ENCODE results near the gene PSMA4.
"Not testable (repeated sequence)": the region's sequence is repeated elsewhere in the genome, so short reads cannot be mapped to it uniquely, and the experiment has no call there.

The PSMA4 gene

GRCh38 chr15:78540141-78540870 is at the start of gene PSMA4:
Gene PSMA4 (plus strand): TSS chr15:78540444. CDS start chr15:78541928, 1,484 bp downstream.
- peak; percentile 91 to 92 for ATAC-seq (replicated peaks)
- Mint-ChIP-seq H3K27ac (peak within 1 kb of the TSS; percentile 100), H3K4me1 (peaks cover 13 to 29% of the 10 kb centered on the region in 2 donors), H3K27me3 (no peaks in the 10 kb centered on the region), H3K9me3 (no peaks in the 10 kb centered on the region), H3K4me3 (peak within 1 kb of the TSS; percentile 91 to 98), H3K36me3 (peaks cover 6 to 19% of the 10 kb centered on the region in 2 donors)
- peak; percentile 90 for DNase-seq

- H3K36me3 Mint-ChIP-seq, result peaks cover 46 to 58% of the 10 kb centered on the region in 2 donors
- H3K27ac Mint-ChIP-seq, result no peak overlapping the region
- DNase-seq (no peak), ATAC-seq (replicated peaks) (no peak)
- no peaks in the 10 kb centered on the region for H3K9me3 Mint-ChIP-seq
- H3K27me3 Mint-ChIP-seq, result no peaks in the 10 kb centered on the region
- no peaks in the 10 kb centered on the region for H3K4me1 Mint-ChIP-seq
- no peak overlapping the region for H3K4me3 Mint-ChIP-seq
Measured at GRCh38 chr15:78492872-78493271, 47.4 kb upstream of the PSMA4 start.

GRCh38 chr15:78501857-78502256 is 38.4 kb upstream of the PSMA4 start:
- H3K4me1 Mint-ChIP-seq, result peaks cover under 1 to 19% of the 10 kb centered on the region in 2 donors
- H3K27ac Mint-ChIP-seq, result peak overlapping the region; percentile 32
- DNase-seq, result no peak
- H3K36me3 Mint-ChIP-seq, result peaks cover 30 to 36% of the 10 kb centered on the region in 2 donors
- H3K9me3 Mint-ChIP-seq, result peaks cover 7 to 8% of the 10 kb centered on the region in 2 donors
- no peak overlapping the region for H3K4me3 Mint-ChIP-seq
- no peaks in the 10 kb centered on the region for H3K27me3 Mint-ChIP-seq
- no peak for ATAC-seq (replicated peaks)

DNA sequence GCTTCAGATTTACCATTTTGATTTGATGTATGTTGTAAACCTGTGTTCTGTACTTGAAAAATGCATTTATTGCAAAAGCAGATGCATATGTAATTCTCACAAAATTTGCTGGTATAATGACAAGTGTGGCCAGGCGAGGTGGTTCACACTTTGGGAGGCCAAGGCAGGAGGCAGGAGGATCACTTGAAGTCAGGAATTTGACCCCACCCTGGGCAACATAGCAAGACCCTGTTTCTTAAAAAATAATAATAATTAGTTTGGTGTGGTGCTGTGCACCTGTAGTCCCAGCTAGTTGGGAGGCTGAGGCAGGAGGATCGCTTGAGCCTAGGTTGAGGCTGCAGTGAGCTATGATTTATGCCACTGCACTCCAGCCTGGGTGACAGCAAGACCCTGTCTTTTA is 37.6 kb upstream of the PSMA4 start:
- Mint-ChIP-seq H3K4me3 (no peak overlapping the region), H3K4me1 (peaks cover 6 to 27% of the 10 kb centered on the region in 2 donors), H3K27me3 (peaks cover 0 to 5% of the 10 kb centered on the region in 2 donors), H3K9me3 (peaks cover 7 to 8% of the 10 kb centered on the region in 2 donors), H3K27ac (no peak overlapping the region), H3K36me3 (peaks cover 25 to 32% of the 10 kb centered on the region in 2 donors)
- DNase-seq, result no peak
- no peak for ATAC-seq (replicated peaks)

GRCh38 chr15:78506971-78507830 is 33.0 kb upstream of the PSMA4 start, which contains the start of gene HYKK:
Gene HYKK (plus strand): TSS chr15:78507577. CDS start chr15:78513089, 5,512 bp downstream.
- ATAC-seq (replicated peaks), result peak; percentile 87 to 90
- Mint-ChIP-seq H3K9me3 (no peaks in the 10 kb centered on the region), H3K4me1 (peaks cover 11 to 21% of the 10 kb centered on the region in 2 donors), H3K27ac (peak within 1 kb of the TSS; percentile 25), H3K4me3 (peak within 1 kb of the TSS; percentile 94), H3K36me3 (peaks cover 2 to 3% of the 10 kb centered on the region in 2 donors), H3K27me3 (peaks cover 5 to 17% of the 10 kb centered on the region in 2 donors)
- DNase-seq, result peak; percentile 56

DNA sequence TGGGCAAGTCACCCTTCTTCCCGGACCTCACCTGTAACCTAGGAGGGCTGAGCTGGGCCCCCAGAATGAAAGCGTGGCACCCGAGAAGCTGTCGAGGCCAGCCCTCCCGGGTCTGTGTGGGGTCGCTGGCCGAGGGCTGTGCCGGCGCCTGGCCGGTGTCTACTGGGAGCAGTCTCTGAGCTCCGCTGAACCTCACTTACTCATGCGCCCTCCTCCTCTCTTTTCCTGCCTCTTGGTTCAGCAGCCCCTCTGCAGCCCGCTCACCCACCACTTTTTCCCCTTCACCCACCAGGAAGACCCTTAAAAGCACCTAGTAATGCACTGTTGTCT is 32.4 kb upstream of the PSMA4 start:
- Mint-ChIP-seq H3K4me3 (peak overlapping the region; percentile 94), H3K27ac (no peak overlapping the region), H3K27me3 (peaks cover 5 to 17% of the 10 kb centered on the region in 2 donors), H3K4me1 (peaks cover 11 to 21% of the 10 kb centered on the region in 2 donors), H3K36me3 (peaks cover 0 to 1% of the 10 kb centered on the region in 2 donors), H3K9me3 (no peaks in the 10 kb centered on the region)
- peak; percentile 49 to 51 for ATAC-seq (replicated peaks)
- DNase-seq, result no peak

DNA sequence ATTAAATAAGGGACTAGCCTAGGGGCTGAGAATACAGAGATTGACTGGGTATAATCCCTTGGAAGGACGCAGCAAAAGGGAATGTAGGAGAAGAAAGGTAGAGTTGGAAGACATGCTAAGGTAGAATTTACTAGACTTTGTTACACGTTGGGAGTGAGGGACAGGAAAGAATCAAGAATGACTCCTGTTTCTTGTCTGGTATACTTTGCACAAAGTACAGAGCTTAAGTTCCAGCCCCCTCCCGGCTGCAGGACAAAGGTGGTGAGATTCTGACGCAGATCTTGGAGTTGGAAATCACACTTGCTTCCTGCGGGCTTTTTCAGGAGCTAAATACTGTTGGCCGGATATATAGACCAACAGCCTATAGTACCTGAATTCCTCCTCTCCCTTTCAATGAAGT is 32.0 kb upstream of the PSMA4 start:
- Mint-ChIP-seq H3K4me3 (peak overlapping the region; percentile 94), H3K27me3 (peaks cover 5 to 19% of the 10 kb centered on the region in 2 donors), H3K9me3 (no peaks in the 10 kb centered on the region), H3K4me1 (peaks cover 11 to 21% of the 10 kb centered on the region in 2 donors), H3K36me3 (peaks cover 0 to 1% of the 10 kb centered on the region in 2 donors), H3K27ac (no peak overlapping the region)
- ATAC-seq (replicated peaks), result no peak
- DNase-seq, result no peak

GRCh38 chr15:78509726-78510312 is 30.4 kb upstream of the PSMA4 start:
- Mint-ChIP-seq H3K27me3 (peaks cover 5 to 23% of the 10 kb centered on the region in 2 donors), H3K27ac (no peak overlapping the region), H3K4me3 (no peak overlapping the region), H3K9me3 (no peaks in the 10 kb centered on the region), H3K4me1 (peaks cover 11 to 21% of the 10 kb centered on the region in 2 donors), H3K36me3 (peaks cover 0 to 1% of the 10 kb centered on the region in 2 donors)
- DNase-seq (no peak), ATAC-seq (replicated peaks) (no peak)

- H3K9me3 Mint-ChIP-seq; H3K27me3 Mint-ChIP-seq; H3K27ac Mint-ChIP-seq; ATAC-seq (replicated peaks); H3K36me3 Mint-ChIP-seq; DNase-seq; H3K4me1 Mint-ChIP-seq; H3K4me3 Mint-ChIP-seq: not testable (repeated sequence)
Measured at GRCh38 chr15:78520035-78520434, 20.2 kb upstream of the PSMA4 start.

- ATAC-seq (replicated peaks) (no peak), DNase-seq (no peak)
- no peaks in the 10 kb centered on the region for H3K27me3 Mint-ChIP-seq
- H3K4me3 Mint-ChIP-seq, result no peak overlapping the region
- H3K27ac Mint-ChIP-seq, result no peak overlapping the region
- H3K4me1 Mint-ChIP-seq, result no peaks in the 10 kb centered on the region
- H3K36me3 Mint-ChIP-seq, result peaks cover 0 to 4% of the 10 kb centered on the region in 2 donors
- peaks cover 3 to 5% of the 10 kb centered on the region in 2 donors for H3K9me3 Mint-ChIP-seq
Measured at GRCh38 chr15:78524230-78524629, 16.0 kb upstream of the PSMA4 start.

DNA sequence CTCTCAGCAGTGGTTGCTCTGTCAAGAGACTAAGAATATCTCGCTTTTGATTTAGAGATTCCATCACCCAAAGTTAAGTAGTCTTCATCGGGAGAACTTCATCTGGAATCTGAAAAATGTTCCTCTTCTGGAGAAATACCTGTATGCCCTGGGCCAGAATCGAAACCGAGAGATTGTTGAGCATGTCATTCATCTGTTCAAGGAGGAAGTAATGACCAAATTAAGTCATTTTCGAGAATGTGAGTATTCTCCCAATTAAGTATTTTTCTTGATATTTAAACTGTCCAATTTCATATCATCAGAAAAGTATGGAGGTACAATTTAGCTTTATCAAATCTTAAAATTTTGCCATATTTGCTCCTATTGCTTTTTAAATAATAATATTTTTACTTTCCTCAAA is 12.9 kb upstream of the PSMA4 start:
- Mint-ChIP-seq H3K27me3 (no peaks in the 10 kb centered on the region), H3K4me1 (no peaks in the 10 kb centered on the region), H3K36me3 (peaks cover 0 to 4% of the 10 kb centered on the region in 2 donors), H3K9me3 (peaks cover 3 to 5% of the 10 kb centered on the region in 2 donors), H3K27ac (no peak overlapping the region), H3K4me3 (no peak overlapping the region)
- ATAC-seq (replicated peaks) (no peak), DNase-seq (no peak)

DNA sequence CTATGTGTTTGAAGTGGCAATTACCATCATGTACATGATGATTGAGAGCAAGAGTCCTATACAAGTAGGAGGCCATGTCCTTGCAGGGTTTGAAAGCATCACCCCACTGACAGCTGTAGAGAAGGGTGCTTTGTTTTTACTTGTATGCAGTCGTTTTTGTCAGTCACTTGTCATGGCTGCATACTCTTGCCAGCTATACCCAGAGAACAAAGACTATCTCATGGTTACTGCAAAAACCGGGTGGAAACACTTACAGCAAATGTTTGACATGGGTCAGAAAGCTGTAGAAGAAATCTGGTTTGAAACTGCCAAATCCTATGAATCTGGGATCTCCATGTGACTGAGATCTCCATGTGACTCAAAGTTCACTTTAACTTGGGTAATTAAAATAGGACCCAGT is 6.9 kb upstream of the PSMA4 start:
- no peak for ATAC-seq (replicated peaks)
- Mint-ChIP-seq H3K27me3 (no peaks in the 10 kb centered on the region), H3K4me1 (peaks cover 0 to 8% of the 10 kb centered on the region in 2 donors), H3K27ac (no peak overlapping the region), H3K9me3 (no peaks in the 10 kb centered on the region), H3K36me3 (no peaks in the 10 kb centered on the region), H3K4me3 (no peak overlapping the region)
- no peak for DNase-seq

DNA sequence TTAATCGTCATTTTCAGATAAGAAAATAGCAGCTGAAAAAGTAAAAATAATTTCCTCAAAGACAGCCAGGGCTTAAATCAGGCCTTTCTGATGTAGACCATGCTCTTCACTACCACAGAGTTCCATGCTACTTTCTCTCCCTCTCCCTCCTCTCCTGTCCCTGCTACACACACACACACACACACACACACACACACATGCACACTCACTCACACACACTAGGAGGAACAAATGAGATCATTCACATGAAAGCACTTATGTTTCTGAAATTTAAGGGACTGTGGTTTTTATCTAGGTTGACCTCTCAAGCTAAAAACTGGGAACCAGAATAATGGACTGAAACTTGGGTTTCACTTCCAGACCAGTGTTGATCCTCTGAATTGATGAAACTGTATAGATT is 4.1 kb upstream of the PSMA4 start:
- no peak for ATAC-seq (replicated peaks)
- DNase-seq, result no peak
- Mint-ChIP-seq H3K27me3 (no peaks in the 10 kb centered on the region), H3K9me3 (no peaks in the 10 kb centered on the region), H3K27ac (no peak overlapping the region), H3K4me1 (peaks cover 6 to 15% of the 10 kb centered on the region in 2 donors), H3K36me3 (peaks cover 0 to 6% of the 10 kb centered on the region in 2 donors), H3K4me3 (no peak overlapping the region)

DNA sequence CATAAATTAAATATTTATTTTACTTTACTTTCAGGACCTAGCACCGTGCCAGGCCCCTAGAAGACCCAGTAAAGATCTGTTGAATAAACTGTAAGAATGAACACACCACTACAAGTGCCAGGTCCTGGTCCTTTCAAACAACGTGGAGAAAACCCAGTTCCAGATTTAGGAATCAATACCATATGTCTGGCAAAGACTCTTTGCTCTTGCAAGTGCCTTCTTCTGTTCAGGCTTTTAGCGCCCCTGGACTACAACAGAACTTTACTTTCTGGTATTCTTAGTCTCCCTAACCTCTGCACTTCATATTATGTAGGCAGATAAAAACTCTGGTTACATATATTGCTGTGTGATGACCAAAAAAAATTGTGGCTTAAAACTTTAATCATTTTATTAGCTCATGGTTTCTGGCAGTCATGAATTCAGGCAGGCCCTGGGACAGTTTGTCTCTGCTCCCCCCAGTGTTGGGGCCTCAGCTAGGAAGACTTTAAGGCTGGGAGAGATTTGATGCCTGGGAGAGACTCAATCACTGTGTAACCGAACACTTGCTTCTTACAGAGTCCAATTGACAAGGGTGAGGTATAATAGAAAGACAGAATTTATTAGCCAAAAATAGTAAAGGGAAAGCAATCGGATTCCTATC is 2.9 kb upstream of the PSMA4 start:
- H3K9me3 Mint-ChIP-seq, result no peaks in the 10 kb centered on the region

More for the DNA sequence above, 2.9 kb upstream of the PSMA4 start:
- DNase-seq, result no peak
- ATAC-seq (replicated peaks), result no peak
- Mint-ChIP-seq H3K36me3 (peaks cover 6 to 16% of the 10 kb centered on the region in 2 donors), H3K4me1 (peaks cover 10 to 24% of the 10 kb centered on the region in 2 donors), H3K4me3 (no peak overlapping the region), H3K27ac (no peak overlapping the region), H3K27me3 (no peaks in the 10 kb centered on the region)

Data from stimulated activated naive B cell treated with anti-CD40 and anti-IgM and Interleukin-4, amounts not matched to agents 10 μg/mL and 1 μg/mL and 100 μg/mL, for 72 hours (primary cell).